Lower leg skin (tissue), 3 donors: Measurements from ENCODE around the gene TNFAIP8.

ENCODE experiments used
- CTCF ChIP-seq, 3 donors: fragments of 450-650 bp; IDR thresholded peaks; one replicate each; pipeline ENCODE4 v1.5.1; 2016; ENCODE audit warnings: antibody characterized with exemption in 3 of 3, mild to moderate bottlenecking in 3 of 3, moderate library complexity in 2 of 3
- POLR2A ChIP-seq, 2 donors: fragments of 450-650 bp; IDR thresholded peaks; one replicate each; pipeline ENCODE4 v1.6.1; 2016 to 2017; ENCODE audit warnings: antibody characterized with exemption in 2 of 2, mild to moderate bottlenecking in 1 of 2, moderate library complexity in 1 of 2

GRCh38 chr5:119327018-119327417, 28.8 kb upstream of the TNFAIP8 start:
- TF ChIP-seq CTCF (IDR thresholded peaks at IDR 0.05): no peak
- no peak for TF ChIP-seq POLR2A (IDR thresholded peaks at IDR 0.05)
